Measurements from ENCODE around the gene NAA20.
"Not testable (repeated sequence)": the region's sequence is repeated elsewhere in the genome, so short reads cannot be mapped to it uniquely, and the experiment has no call there.

NAA20 gene

DNA sequence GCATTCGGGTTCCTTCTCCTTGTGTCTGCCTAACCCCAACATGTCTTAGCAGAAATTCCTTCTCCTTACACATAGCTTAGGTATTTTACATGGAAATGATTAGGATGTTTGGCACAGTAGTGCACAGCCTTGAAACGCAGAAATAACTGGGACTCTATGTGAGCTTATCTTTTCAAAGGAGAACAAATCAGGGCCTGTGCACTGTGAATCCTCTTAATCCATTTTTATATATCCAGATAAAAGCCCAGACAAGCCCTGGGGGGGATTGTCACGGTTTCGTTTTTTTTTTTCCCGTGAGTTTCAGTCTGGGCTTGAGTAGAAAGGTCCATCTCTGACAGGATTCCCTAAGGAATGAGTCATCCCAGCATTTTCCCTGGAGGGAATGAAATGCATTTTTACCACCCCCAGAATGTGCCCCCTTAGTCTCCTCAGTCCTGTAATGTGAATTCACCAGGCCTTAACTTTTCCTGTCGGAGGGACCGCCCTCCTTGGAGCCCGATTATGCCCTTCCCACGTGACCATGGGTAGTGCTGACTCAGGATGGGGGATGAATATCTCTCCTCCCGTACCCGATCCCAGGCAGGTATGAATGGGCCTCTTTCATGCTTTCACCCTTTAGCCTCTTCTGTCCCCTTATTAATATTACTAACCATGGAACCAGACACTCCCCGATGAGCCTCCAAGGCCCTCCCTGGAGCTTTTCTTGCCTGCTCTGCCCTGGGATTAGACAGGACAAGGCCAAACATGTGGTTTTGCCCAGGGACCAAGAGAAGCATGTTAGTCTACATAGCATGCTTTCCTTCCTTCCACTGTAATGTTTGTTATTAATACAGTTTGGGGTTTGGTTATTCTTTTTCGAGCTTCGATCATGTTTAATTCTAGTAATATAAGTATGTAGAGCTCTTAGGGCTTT lies 23.9 kb upstream of the NAA20 start:
- FAIRE-seq = peak; percentile 98

DNA sequence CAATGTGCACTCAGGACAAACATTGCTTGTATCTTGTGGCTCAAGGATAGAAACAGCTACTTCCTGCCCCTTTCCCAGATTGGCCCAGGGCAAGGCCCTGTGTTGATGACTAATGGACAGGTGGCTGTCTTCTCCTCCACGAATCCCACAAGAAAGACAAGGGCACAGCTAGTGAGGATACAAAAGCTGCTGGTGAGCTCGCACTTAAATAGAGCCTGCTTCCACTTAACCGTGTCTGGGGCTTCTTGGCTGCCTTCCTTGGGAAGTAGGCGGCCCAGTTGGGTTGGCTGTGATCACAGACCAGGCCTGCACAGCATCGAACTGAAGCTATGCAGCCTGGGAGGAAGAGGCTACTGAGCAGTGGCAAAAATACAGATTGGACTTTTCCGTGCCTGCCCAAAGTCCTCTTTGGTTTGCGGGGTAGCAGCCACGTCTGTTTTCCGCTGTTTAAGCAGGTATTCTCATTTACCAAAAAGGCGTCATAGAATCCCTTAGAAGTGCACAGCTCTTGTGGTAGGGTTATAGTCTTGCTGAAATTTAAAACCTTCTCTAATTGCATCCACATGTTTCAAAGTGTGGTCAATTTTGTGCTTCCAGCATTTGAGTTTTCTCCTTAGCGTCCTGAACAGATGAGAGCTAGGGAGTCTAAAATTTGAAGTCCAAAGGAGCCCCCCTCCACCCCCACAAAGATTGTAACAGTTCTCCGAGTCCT lies 23.0 kb upstream of the NAA20 start:
- no peak for FAIRE-seq

DNA sequence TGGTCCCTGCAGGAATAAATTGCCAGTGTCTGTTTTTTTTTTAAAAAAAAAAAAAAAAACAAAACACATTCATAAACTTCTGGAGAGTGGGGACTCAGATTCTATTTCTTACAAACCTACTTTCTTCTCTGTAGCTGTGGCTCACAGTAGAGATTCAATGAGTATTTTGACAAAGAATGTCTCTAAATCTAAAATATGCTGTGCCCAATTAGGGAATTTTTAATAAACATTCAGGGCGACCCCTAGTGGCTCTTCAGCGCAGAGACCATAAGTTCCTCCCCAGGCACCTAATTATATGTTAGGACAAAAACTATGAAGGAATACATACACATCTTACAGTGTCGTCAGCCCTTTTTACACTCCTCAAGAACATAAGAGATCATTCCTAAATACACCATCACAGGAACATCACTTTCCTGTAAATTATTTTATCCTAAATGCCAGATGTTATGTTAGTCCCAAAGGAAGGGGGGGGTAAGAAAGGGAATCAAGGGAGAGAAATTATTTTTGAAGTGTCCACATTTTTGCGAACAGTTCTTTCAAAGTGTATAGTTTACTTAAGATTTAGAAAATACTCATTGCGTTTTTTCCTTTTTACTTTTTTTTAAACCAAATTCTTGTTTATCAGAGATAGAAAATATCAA lies 21.8 kb upstream of the NAA20 start:
- FAIRE-seq = peak; percentile 84

DNA sequence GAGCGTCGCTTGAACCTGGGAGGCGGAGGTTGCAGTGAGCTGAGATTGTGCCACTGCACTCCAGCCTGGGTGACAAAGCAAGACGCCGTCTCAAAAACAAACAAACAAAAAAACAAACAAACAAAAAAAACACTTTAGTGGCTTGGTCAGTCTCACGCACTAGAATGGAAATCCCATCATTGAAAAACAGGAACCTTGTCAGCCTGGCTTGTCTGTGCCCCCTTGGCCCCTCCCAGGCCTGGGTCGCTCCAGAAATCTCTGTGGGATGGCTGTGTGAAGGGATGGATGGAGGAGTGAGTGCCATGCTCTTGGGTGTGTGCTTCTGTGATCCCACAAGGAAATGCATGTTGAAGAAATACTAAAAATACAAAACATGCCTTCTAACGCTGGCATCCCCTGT lies 20.9 kb upstream of the NAA20 start:
- FAIRE-seq = no peak

DNA sequence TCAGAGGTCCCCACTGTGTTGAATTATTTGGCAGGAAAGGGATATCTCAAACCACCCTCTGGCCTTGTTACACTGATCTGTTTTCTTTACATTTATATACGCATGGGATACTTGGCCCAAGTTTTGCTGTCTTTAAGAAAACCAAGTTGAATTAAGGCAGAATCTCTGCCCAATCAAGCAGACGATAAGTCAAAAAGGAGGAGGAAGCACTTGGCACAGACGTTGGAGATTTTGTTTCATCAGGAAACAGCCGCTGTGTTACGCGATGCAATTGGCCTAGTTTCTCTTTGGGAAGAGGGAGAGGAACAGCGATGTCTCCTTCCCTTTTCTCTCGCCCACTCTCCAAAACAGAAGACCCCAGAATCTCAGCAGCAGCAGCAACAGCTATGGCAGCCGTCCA lies 20.2 kb upstream of the NAA20 start:
- no peak for FAIRE-seq

DNA sequence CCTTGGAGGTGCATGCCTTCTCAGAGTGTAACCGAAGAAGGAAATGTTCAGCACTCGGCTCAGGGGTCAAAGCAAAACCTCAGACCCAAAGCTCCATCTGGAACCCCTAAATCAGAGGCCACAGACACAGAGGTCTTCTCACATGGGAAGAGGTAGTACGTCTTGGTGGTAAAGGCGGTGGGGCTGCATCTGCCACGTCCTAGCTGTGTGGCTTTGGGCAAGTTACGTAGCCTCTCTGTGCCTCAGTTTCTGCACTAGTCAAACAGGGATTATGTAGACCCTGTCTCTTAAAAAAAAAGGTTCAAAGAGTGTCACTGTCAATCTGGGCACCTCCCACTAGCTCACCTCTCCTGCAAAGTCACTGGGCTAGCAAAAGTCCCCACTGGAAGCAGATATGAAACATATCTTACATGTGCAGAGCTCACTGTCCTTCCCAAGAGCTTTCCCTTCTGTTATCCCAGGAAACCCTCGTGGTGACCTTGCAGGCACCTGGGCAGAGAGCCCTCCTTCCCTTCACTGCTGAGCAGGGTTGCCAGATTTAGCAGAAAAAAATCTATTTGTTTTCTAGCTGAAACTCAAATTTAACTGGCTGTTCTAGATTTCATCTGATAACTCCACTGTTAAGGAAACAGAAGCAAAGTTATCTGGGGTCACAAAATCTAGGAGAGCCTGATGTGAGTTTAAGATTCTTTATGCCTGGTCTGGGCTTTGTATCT lies 18.0 kb upstream of the NAA20 start:
- FAIRE-seq = no peak

DNA sequence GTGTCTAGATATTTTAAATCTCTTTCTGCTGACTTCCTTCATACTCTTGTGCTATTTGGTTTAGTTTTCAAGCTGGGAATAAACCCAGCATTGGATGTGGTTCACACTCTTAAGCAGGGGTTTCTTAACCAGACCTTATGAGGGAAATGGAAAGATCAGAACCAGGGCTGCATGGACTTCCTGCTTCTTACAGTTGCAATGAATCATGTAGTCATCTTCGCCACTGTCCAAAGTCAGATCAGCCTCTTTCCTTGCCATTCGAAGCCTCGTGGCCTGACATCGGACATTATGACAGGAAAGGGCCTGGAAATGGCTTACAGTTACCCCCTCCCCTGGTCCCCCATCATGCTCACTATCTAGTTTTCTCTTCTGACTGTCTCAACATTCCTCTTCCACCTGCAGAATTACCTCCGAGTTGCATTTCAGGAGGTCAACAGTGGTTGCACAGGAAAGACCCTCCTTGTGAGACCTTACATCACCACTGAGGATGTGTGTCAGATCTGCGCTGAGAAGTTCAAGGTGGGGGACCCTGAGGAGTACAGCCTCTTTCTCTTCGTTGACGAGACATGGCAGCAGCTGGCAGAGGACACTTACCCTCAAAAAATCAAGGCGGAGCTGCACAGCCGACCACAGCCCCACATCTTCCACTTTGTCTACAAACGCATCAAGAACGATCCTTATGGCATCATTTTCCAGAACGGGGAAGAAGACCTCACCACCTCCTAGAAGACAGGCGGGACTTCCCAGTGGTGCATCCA lies 16.8 kb upstream of the NAA20 start:
- FAIRE-seq = no peak

DNA sequence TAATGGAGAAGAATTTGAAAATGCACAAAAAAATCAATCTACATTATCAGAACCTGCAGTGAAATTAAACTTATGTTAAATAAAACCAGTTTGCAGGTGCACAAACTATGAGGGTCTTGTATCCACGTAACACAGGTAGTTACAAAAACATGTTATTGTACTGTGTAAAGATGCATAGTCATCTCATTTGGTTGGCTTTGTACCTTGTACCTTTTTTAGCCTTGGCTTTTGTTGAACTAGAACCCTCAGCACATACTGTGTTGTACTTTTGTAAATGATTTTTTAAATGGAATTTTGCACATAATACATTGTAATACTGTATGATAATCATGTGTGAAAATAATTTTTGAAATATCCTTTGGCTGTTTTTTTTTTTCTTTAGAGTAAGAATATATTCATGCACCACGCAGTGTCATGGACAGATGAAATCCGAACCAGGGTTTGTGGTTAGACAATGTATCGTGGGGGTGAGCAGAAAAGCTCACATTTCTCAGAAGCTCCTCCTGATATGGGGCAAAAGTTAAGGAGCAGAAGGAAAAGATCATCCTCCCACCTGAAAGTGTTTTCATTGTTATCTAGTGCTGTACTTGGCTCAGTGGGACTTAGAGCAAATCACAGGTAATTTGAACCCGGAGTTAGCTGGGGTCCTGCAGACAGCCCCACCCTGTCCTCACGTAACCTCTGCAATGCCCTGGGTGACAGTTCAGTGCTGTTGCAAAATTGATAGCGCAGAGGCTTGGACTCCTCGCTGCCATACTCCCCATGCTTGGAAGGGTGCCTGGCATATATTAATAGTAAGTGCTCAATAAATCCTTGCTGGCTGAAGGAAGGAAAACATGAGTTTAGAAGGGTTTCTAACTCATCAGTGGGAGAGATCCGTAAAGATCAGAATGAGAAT lies 14.8 kb upstream of the NAA20 start:
- FAIRE-seq = no peak

DNA sequence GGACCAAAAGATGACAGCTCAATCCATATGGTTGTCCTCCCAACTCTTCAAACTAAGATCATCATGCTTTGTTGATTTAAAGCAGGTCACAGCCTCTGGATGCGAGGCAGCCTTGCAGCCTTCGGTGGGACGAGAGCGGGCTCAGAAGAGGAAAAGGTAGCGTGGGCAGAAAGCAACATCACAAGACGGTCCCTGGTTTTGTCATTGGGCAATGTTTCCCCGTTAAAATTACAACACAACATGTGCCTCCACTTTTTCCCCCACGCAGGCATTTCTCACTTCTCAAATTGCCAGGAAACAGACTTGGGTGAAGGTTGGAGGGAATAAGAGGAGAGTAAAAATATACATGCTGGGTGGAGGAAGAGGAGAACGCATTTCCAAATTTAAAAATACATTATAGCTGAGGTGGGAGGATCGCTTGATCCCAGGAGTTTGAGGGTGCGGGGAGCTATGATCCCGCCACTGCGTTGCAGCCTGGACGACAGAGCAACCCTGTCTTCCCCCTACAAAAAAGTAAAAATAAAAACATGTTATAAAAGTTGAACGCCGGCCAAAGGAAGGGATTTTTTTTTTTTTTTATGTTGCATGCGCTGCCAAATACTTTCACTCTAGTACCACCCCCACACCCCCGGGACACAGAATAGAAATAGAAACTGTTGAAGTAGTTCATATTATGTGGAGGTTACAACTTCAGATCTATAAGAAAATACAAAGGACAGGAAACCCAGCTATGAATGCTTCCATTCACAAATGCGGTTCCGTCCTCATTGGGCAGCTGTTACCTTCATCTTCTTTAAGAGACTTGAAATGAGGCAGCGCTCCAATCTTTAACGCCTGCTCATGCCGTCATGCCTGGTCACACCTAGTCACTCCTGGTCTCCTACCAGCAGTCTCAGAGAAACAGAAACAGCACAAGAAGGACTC lies 13.9 kb upstream of the NAA20 start:
- no peak for FAIRE-seq

DNA sequence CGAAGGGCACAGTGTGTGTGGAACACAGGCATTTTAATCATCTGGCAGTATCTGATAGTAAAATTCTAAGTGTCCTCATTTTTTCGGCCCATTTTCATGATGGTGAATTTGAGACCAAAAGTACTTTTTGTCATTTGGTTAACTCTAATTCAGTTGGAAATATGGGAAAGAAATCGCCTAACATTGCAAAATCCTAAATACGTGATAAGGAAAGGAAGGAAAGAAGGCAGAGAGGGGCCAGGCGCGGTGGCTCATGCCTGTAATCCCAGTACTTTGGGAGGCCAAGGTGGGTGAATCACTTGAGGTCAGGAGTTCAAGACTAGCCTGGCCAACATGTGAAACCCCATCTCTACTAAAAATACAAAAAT lies 13.2 kb upstream of the NAA20 start:
- FAIRE-seq = not testable (repeated sequence)

DNA sequence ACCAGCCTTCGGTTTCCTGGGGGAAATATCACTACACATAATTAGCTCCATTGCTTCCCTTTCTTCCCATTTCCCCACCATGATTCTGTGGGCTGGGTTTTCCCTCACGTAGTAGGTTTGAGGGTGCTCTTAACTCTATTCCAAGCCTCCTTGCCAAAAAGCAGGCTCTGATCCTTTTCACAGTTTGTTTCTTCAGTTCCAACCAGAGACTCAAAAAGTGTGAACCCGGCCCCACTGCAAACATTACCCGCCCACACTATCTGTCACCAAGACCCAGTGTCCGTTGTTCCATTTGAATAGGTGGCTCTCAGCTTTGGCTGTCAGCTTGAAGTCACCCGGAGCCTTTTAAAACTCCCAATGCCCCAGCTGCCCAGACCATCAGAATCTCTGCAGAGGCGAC lies 11.8 kb upstream of the NAA20 start:
- FAIRE-seq = no peak

DNA sequence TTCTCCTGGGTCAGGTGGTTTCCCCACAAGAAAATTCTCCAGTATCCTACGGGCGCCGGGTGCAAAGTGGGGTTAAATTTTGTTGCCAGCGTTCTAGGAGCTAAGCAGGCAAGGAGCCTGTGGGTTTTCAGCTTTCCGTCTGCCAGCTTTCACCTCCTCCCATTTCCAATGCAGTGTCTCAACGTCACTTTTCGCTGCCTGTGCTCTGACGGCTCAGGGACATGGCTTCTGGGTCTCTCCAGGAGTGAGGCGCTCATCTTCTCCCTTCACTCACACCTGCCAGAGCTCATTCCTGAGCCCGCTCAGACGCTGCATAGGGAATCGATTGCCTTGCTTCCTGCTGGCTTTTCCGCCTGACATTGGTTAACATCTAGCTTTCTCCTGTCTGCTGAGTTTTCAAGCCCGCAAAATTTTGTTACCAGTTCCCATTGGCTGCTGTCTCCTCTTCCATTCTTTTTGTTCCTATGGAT lies 7.3 kb upstream of the NAA20 start:
- no peak for FAIRE-seq

DNA sequence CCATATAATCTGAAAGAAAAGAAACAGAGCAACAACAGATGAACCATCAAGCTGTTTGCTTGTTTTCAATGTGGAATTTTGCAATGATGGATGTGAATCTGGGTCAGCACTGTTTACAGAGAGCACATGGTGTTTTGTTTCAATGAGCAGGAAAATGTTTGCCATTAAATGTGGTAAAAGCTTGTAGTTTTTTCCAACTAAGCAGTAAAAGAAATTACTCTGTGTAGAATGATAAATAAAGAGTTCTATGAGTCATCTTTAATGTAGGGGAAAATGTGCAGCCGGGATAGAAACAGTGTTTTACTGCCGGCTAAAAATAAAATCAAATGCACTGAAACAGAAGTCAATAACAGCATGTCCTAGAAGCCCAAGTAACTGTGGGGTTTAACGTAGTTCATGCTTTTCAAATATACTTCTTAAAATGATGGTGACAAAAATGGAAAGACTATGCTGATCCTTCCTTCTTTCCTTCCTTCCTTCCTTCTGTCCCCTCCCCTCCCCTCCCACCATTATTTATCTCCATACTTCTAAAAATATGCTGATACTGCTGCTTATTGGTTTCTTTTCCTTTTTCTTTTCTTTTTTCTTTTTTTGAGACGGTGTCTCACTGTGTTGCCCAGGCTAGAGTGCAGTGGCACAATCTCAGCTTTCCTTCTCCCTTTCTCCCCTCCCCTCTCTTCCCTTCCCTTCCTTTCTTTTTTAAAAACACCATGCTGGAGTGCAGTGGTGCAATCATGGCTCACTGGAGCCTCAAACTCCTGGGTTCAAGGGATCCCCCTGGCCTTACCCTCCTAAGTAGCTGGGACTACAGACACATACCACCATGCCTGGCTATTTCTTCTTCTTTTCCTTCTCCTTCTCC lies 6.3 kb upstream of the NAA20 start:
- peak; percentile 8 for FAIRE-seq

DNA sequence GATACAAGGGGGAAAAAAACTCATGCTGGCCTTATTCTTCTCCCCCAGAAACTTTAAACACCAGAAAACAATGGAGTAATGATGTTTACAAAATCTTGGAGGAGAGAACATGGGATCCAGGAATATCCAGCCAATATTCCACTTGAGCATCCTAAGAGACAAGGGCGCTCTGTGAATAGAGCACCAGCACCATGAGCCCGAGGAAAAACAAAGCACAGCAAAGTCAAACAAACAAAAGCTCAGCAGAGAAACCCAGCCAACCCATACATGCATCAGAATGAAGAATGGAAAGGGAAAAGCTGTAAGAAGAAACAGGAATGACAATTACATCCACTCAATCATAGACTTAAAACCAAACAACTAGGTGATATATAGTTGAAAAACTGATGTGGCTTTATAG lies 4.6 kb upstream of the NAA20 start:
- FAIRE-seq = no peak

DNA sequence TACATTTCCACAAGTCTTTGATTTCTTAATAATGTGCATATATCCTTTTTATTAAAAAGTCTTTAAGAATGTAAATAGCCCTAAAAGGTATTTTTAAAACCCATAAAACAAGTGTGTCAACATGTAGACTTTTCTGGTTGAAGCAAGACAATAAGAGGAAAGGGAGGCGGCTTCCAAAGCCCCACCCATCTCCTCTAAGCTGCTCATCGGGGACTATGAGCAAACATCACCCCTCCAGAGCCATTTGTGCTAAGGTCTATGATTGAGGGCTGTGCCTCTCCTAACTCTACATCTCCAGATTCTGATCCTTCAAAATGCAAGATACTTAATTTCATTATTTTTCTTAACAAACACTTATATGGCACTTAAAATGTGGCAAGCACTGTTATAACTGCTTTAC lies 2.5 kb upstream of the NAA20 start:
- no peak for FAIRE-seq

DNA sequence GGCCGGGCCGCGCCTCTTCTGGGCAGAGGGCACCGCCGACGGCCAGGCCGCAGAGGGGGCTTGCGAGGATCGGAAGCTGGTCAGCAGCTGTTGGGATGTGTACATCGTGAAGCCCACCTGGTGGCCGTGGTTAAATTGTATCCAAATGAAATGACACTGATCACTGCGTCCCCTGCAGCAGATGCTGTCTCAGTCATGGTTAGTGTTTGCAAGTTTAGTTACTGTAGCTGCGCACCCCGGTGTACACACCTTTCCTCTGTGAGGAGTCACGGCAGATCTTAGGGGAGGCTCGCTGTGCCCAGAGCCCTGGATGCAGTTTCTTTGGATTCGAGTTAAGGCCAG lies 653 bp downstream of the NAA20 start:
- FAIRE-seq = no peak

DNA sequence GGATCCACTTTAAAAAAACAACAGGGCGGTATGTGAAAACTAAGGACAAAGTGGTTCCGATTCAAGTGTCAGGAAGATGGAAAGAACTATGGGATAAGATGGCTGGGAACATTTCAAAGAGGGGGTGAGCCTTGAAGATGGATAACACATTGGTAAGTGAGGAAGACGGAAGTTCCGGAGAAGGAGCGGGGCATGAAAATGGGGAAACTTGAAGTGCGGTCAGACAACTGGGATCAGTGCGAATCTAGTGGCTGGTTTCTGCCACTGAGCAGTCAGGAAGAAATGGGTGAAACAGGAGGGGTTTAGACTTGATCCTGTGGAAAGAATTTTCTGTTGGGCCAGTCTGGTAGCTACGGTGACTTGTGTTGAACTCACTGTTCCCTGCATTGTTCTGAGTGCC lies 1.2 kb downstream of the NAA20 start:
- FAIRE-seq = no peak

DNA sequence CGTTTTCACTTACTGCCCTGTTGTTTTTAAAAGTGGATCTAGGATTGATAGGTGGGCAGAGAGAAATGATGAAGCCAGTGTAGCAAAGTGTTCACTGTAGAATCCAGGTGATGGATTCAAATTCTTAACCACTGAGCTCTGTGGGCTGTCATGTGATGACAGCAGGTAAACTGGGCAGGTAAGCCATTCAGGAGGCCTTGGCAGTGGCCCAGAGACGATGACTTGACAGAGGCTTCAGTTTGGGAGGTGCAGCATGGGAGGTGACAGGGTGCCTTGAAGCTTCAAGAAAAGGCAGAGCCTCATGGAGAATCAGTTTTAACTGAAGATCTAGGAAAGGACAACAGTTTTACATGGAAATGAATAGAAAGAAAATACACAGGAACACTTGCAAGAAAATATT lies 2.0 kb downstream of the NAA20 start:
- FAIRE-seq = no peak

DNA sequence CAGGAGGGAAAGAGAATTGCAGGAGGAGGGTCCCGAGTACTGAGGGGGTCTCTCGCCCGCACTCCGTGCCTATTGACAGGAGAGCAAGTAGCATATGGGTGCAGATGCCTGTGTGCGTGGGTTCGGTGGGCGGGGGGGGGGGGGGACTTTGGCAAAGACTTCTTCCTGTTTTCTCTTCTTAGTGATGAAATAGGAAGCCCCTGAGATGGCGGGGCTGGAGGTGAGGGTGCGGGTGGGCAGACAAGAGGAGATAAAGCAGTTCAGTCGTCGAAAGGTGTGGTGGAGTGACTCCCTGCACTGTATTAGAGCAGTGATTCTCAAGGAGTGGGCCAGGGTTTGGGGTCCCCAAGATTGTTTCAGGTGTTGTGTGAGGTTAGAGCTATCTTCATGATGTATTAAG lies 3.7 kb downstream of the NAA20 start:
- FAIRE-seq = no peak
